ENCODE measurements around the gene GPR139.

Gene GPR139

GRCh38 chr16:20023190-20023589, 50.5 kb downstream of the GPR139 start:
- peak; percentile 7 to 22 for DNase-seq (ENCODE audit: low read depth in 2 of 2)
- H3K4me3 ChIP-seq (replicated peaks in 1 of 2; ENCODE audit: low read depth in 2 of 2, low read length in 2 of 2): no peak overlapping the region
- TF ChIP-seq CTCF (IDR thresholded peaks at IDR 0.05; ENCODE audit: low read depth, low read length): no peak

- H3K4me3 ChIP-seq (replicated peaks in 1 of 2; ENCODE audit: low read depth in 2 of 2, low read length in 2 of 2): no peak overlapping the region
- no peak for DNase-seq (ENCODE audit: low read depth in 2 of 2)
- TF ChIP-seq CTCF (IDR thresholded peaks at IDR 0.05; ENCODE audit: low read depth, low read length): no peak
Measured at GRCh38 chr16:20020976-20021375, 52.7 kb downstream of the GPR139 start.

GRCh38 chr16:20020083-20020482, 53.6 kb downstream of the GPR139 start:
- H3K4me3 ChIP-seq (replicated peaks in 1 of 2; ENCODE audit: low read depth in 2 of 2, low read length in 2 of 2): no peak overlapping the region
- TF ChIP-seq CTCF (IDR thresholded peaks at IDR 0.05; ENCODE audit: low read depth, low read length): no peak
- no peak for DNase-seq (ENCODE audit: low read depth in 2 of 2)

GRCh38 chr16:20016234-20016633, 57.5 kb downstream of the GPR139 start:
- TF ChIP-seq CTCF (IDR thresholded peaks at IDR 0.05; ENCODE audit: low read depth, low read length): no peak
- no peak for DNase-seq (ENCODE audit: low read depth in 2 of 2)
- no peak overlapping the region for H3K4me3 ChIP-seq (replicated peaks in 1 of 2; ENCODE audit: low read depth in 2 of 2, low read length in 2 of 2)

GRCh38 chr16:20004931-20005330, 68.8 kb downstream of the GPR139 start:
- no peak for DNase-seq (ENCODE audit: low read depth in 2 of 2)
- no peak for TF ChIP-seq CTCF (IDR thresholded peaks at IDR 0.05; ENCODE audit: low read depth, low read length)
- no peak overlapping the region for H3K4me3 ChIP-seq (replicated peaks in 1 of 2; ENCODE audit: low read depth in 2 of 2, low read length in 2 of 2)

- DNase-seq (ENCODE audit: low read depth in 2 of 2): no peak
- H3K4me3 ChIP-seq (replicated peaks in 1 of 2; ENCODE audit: low read depth in 2 of 2, low read length in 2 of 2): no peak overlapping the region
- TF ChIP-seq CTCF (IDR thresholded peaks at IDR 0.05; ENCODE audit: low read depth, low read length): no peak
Measured at GRCh38 chr16:20002936-20003335, 70.8 kb downstream of the GPR139 start.

All from cardiac fibroblast (primary cell).